ENCODE data around the gene MMD.
"Not testable (repeated sequence)": the region's sequence is repeated elsewhere in the genome, so short reads cannot be mapped to it uniquely, and the experiment has no call there.

MMD gene

DNA sequence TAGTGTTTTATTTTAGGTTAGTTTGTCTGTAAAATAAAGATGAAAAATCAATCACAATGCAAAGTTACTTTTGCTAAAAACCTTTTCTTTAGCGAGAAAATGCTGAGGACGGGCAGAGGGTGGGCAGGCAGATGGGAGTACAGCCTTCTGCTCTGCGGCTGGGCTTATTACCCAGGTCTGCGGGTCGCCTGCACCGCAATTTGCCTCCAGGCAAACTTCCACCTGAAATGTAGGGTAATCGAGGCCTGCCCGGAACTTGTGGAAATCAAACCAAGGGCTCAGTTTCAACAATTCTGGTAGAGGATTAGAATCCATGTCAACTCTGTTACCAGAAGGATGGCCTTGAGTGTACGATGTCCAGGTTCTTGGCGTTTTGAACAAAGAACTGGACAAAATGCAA is 22.3 kb upstream of the MMD start:
- no peak for DNase-seq

DNA sequence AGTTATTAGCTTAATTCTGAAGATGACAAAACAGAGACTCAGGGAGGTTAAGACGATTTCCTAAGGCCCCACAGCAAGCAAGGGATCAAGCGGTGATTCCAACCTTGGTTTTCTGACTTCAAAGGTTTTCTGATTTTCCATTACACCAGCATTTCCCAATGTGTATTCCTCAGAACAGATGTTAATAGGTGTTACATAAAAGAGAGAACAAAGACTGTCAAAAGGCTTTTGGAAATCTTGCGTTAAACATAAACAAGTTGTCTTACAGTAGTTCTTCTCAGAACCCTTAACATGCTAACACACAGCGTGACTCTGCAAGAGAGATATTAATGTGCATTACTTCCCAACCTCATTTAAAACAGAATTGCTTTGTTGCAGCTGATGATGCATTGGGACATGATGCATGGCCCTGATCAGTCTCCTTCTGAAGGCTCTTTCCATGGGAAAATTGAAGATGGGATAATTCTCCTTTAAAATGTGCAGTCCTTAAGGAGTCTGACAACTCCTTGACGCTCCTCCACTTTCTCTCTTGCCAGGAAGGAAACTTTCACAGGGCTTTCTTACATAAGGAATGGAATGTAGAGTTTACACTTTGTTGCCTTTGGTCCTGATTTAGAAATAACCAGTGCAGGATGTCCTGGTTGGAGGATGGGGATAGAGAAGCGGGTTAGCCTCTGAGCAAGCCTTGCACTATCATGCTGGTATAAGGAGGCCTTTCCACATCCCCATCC is 21.5 kb upstream of the MMD start:
- no peak for DNase-seq

DNA sequence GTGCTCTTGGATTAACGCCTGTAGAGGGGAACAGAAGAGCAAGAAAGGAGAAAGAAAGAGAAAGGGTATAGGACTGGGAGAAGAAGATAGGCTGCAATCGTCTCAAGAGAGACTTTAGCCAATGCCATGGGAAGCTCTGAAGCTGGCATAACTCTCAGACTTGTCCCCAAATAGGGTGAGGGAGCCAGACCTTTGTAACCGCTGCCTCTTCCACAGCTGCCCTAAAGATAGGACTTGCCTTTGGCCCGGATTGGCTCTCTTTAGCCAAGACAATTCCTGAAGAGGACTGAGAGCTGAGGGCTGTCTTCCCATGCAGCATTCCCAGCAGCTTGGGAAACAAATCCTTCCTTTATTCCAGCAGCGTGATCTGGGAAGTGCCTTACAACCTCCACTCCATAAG is 20.8 kb upstream of the MMD start:
- DNase-seq, result no peak

DNA sequence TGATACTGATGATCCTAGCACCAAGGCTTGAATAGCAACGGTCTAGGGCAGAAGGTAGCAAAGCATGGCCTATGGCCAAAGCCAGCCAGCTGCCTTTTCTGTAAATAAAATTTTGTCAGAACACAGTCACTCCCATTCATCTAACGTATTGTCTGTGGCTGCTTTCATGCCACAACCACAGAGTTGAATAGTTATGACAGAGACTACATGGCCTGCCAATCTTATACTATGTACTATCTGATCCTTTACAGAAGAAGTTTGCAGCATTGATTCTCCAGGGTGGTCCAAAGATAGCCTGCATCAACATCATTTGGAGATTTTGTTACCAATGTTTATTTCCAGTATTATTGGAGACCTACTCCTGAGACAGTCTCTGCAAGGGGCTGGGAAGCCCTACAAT is 19.9 kb upstream of the MMD start:
- DNase-seq, result no peak

DNA sequence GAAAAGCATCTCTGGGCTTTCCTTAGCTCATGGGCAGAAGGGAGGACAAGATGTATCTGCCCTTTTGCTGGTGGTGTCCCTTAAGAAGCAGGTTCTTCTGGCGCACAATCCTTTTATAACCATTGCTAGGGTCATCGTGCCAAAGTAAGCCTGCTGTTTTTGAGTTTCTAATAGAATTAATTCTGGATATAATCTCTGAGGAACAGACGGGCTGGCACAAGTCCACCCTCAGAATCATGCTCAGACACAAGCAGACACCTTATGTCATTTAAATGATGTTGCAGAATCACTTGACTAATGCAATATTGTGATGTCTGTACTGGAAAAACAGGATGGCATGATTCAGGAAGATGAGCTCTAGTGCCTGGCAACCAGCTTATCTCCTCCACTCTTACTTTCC is 18.8 kb upstream of the MMD start:
- DNase-seq, result peak in 1 of 2 donors; percentile 24

DNA sequence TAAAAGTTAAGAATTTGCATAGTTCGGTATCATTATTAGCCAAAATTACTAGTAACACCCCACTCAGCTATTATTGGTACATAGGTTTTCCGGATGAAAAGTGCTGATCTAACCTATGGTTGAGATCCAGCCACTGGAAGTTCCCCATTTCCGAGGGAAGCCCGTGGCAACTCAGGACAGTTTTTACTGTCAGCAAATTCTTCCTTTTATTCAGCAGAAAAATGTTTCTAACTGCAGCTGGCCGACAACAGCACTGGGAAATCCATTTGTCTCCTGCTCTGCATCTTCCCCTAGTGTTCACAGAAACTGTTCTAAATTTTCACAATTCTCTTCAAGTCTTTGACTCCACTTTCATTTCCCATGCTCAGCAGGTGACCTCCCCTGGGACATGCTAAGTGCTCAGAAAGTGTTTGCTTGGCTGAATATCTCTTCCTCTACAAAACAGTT is 15.5 kb upstream of the MMD start:
- DNase-seq, result peak; percentile 69 to 79

DNA sequence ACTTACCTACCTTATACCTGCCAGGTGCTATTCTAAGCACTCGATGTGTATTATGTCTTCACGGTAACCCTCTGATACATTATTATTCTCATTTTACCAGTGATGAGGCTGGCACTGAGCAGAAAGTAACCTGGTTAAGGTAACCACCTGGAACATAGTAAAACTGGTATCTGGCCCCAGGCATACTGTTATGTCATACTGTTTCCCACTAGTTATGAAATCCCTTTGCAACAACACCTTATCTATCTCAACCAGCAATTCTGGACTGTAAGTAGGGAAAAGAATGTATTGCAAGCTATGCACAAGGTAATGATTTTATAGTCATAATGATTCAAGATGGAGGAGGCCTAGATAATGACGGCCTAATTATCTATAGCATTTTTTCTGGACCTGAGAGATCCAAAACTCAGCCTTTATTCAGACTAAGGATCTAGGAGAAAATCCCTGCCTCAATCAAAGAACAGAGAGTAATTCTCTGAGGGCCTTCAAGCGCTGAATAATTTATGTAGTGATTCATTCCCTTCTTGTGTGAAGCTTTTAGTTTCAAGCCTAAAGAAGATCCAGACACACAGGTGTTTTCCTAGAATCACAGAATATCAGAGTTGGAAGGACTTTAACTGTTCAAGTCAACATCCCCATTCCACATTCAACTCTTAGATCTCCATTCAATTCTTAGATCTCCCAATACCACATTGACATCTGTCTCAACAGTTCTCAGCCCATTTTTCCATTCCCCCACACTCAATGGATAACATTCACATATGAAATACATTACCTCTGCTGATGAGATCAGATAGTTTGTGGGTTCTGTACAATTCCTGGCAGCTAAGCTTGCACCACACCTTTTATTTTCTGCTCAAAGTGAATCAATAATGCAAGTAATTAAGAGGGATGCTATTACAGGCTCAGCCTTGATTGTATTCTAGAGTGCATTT is 14.9 kb upstream of the MMD start:
- no peak for DNase-seq

DNA sequence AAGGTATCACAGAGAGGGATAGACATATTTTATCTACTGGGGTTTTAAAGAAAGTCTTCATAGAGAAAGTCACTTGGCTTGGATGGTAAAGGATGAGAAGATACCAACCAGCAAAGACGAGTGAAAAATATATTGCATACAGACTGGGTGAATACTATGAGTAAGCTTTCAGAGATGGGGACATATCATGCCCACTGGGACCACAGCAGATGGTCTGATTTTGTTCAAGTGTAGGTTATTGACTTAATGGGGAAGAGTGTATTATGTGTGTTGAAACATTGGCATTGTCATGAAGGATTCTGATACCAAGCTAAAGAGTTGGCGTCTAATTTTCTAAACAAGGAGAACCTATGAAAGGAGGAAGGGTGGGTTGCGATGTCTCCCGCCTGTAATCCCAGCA is 13.8 kb upstream of the MMD start:
- no peak for DNase-seq

DNA sequence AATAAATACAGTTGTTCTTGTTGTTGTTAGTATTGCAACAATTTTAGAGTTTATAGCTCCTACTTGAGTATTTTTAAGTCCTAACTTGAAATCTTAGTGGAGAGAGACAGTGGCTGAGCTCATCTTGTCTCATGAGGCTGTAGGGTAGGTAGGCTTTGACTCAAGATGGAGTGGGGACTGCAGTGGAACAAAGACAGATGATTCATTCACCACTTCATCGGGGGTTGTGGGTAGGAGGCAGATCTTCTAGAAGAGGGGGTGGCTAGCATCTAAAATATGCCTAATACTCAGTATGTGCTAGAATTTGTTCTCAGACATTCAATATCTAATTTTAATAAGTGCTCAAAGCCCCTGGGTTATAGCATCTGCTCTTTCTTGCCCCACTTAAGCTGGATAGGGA is 13.1 kb upstream of the MMD start:
- peak in 1 of 2 donors; percentile 48 for DNase-seq

DNA sequence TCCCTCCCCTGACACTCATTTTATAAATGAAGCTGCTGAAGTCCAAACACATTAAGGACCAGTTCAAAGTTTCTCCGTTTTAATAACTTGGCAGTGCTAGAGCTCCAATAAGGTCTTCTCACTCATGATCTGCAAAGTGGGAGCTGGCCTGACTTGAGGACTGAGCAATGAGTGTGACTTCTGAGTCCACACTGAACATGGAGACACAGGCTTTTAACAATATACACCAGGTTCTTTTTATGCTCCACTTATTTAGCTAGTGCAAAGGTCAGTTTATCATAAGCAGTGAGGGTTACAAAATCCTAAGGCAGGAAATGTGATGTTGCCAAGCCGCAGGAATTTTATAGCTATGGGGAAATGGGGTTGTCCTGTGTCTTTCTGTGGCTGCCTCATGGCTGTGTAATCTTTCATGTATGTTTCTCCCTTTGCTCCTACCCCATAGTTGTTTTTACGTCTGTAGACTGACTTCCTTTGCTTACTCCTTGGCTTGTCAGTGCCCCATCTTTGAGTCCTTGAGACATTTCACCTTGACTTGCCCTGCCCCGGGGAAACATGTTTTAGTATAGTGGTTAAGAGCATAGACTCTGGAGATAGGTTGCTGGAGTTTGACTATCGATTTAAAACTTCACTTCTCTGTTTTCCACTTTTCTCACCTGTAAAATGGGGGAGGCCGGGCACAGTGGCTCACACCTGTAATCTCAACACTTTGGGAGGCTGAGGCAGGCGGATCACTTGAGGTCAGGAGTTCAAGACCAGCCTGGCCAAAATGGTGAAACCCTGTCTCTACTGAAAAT is 12.2 kb upstream of the MMD start:
- DNase-seq, result peak; percentile 65 to 70

DNA sequence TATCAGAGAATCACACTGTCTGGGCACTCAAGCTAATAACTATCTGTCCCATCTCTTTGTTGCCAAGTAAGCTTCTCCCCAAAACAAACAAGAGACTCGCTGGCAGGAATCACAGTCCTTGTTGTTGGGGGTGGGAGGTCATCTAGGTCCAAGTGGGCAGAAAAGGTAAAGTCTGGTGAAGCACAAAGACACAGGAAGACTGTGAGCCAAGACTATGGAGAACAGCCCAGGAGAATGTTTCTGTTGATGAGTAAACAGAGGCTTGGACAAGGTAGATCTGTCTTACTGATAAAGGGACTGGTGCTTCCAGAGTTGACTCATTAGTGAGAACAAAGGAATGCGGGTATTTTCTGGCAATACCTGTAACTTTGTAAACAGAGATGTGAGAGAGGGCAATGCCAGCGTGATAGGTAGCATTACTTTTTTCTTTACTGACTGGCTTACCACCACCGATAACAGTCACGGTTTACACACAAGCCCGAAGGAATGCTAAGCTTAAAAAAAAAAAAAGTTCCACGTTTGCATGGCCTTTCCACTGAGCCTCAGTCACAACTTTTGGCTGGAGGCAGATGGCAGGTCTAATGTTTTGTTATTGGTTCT is 11.5 kb upstream of the MMD start:
- DNase-seq, result no peak

DNA sequence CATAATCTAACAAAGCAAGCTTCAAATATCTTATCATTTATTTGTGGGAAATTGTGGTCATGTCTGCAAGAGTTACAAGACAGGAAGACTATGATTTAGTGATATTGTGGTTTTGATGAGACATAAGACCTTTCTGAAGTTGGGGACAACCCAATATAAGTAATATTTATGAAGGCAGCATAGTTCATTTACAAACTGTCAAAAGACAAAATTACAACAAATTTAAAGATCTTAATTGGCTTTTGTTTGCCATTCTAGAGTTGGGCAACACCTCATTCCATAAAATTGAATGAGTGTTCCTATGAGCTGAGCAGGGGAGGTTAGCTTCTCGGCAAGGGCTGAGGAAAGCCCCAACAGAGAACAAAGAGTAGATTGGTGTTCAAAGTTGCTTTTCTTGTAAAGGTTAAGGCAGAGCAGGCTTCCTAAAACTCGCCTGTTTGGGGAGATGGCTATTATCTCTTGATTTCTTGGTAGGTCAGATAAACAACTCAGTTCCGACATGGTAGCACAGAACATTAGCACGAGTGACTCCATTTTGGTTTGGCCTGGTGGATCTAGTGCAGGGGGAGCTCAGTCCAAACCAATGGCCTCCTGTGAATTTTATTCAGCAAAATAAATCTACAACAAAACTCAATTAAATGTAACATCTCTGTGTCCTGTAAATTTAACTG is 10.9 kb upstream of the MMD start:
- DNase-seq, result no peak

DNA sequence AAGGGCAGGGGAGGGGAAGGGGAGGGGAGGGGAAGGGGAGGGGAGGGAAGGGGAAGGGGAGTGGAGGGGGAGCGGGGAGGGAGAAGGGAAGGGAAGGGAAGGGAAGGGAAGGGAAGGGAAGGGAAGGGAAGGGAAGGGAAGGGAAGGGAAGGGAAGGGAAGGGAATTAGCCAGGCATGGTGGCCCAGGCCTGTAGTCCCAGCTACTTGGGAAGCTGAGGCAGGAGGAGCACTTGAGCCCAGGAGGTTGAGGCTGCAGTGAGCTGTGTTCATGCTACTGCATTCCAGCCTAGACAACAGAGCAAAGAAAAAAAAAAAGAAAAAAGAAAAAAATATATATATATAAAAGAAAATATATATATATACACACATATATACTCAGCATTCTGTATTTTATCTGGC is 10.3 kb upstream of the MMD start:
- DNase-seq, result not testable (repeated sequence)

DNA sequence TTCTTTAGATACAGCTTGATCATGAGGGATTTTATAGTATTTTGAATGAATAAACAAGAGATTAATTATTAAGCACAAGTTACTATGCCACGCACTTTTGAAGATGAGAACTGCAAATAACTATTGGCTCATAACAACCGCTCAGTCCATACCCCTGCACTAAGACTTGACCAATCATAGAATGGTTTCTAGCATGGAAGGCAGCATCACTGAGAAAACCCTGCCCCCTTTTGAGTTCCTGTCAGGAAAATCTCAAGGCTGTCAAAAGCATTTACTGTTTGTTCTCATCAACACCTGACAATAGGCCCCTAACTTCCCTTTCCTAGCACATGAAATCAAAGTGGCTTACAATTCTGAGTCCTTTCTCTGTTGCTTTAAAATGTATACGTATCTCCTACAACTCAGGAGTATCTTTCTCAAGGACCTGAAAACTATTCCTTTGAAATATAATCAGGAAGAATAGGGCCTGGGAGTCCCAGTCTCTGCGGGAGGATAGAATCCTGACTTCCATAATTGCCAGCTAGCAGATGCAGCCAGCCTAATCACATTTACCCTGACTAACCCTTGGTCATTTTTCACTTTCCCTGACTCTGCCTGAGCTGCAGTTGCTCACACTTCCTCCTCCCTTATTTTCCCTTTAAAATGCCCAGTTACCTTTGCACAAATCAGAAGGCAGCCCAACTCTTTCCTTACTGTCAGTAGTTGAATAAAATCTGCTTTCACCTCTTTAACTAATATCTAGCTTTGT is 9.1 kb upstream of the MMD start:
- no peak for DNase-seq

DNA sequence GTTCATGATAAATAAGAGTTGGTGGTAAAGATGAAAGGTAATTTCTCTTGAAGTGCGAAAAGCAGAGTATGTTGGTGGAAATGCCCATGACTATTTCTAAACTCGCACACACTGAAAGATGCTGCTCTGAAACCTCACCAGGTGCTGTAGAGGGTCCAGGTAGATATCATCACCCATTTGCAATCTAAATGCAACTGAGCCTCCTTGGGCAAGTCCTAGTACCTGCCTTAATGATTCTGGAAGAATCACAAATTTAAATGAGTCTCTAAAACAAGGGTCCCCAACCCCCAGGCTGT is 5.9 kb upstream of the MMD start:
- DNase-seq, result no peak

DNA sequence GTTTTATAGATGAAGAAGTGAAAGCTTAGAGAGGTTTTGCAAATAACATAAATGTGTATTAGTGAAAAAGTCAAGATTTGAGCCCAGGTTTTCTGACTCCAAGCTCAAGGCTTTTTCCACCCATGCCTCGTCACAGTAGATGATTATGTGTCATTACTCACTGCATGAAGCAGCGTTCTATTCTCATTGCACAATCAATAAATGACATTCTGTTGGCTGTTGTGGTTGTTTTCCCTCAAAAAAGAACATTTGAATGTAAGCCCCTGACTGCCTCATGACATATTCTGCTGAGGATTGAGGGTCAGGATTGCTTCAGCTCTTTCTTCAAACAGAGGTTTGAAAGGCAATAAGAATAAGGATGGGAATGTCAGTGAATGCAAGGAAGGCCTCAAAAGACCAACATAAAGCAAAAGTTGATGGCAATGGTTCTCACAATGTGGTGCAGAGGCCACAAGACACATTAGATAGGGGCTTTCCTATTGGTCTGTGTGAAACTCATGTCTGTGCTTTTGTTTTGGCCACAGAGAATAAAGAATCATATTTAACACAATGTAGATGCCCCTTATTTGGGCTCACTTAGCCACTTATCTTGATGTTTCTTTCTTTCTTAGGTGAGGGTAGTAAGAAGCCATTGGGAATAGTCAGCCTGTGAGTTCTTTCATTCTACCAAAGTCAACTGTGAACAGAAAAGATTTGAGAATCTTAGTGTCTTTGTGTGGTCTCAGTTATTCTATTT is 5.4 kb upstream of the MMD start:
- peak; percentile 48 to 55 for DNase-seq

DNA sequence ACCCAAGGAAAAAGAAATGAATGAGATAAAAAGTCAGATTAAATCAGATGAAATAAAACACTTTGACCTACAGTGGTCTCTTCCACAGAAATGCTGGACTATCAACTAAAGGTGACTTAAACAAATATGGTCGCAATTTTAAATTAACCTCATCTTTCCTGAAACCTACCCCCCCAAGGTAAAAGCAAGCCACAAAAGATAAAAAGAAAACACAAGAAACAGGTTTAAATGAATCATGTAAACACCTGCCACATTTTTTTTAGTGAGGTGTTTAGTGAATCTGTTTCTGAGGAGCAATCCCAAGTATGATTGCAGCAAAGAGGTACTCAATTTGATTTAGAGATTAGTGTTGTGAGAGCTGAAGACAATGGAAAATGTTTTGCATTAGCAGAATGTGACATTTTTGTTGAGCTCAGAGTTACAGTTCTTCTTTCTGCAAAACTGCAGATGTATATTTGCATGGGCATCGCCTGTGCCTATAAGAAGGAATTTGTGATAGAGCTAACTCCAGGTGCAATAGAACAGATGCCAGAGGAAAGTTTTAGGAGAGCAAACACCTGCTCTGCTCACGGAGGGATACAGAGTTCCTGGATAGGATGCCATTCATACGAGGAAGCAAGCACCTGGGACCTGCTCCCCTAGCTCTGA is 3.4 kb upstream of the MMD start:
- DNase-seq, result no peak

DNA sequence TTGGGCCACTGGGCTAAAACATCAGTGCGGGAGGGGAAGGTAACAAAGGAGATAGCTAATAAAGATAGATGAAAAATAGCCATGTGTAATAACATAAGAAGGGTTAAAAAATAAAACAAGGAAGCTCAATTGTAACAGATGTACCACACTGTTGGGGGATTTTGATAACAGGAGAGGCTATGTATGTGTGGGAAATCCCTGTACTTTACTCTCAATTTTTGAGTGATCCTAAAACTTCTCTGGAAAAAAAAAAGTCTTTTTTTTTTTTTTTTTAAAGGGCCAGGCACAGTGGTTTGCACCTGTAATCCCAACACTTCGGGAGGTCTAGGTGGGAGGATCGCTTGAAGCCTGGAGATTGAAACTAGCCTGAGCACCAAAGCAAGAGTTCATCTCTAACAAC is 1.9 kb upstream of the MMD start:
- no peak for DNase-seq

DNA sequence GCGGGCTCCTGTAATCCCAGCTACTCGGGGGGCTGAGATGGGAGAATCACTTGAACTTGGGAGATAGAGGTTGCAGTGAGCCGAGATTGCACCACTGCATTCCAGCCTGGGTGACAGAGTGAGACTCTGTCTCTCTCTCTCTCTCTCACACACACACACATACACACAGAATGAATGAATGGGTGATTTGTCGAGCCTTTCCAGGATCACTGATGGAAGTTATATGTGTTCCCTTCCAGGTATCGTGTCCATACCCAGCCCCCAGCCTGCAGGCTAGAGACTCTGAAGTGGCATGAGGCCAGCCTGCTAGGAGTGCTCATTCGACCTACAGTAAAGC is 1.2 kb upstream of the MMD start:
- not testable (repeated sequence) for DNase-seq

DNA sequence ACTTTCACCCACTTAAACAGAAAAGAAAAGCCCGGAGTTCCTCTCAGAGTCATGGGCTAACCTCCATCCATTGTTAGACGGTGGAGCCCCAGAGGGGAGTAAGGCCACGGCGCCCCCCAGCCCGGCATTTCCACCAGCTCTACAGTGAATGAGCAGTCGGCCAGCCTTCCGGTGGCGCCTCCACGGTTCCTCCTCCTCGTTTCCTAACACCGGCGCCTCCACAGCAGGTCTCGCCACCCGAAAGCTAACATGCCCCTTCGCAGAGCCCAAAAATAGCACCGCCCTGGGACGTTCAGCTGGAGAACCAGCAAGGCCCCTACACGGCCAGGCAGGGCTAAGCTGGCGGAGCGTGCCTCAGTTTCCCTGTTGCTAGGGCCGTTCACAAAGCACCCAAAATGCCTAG is 858 bp downstream of the MMD start:
- peak; percentile 27 to 39 for DNase-seq

Measured in inflammatory macrophage (primary cell).